ENCODE data around the gene TBX2.

DNA sequence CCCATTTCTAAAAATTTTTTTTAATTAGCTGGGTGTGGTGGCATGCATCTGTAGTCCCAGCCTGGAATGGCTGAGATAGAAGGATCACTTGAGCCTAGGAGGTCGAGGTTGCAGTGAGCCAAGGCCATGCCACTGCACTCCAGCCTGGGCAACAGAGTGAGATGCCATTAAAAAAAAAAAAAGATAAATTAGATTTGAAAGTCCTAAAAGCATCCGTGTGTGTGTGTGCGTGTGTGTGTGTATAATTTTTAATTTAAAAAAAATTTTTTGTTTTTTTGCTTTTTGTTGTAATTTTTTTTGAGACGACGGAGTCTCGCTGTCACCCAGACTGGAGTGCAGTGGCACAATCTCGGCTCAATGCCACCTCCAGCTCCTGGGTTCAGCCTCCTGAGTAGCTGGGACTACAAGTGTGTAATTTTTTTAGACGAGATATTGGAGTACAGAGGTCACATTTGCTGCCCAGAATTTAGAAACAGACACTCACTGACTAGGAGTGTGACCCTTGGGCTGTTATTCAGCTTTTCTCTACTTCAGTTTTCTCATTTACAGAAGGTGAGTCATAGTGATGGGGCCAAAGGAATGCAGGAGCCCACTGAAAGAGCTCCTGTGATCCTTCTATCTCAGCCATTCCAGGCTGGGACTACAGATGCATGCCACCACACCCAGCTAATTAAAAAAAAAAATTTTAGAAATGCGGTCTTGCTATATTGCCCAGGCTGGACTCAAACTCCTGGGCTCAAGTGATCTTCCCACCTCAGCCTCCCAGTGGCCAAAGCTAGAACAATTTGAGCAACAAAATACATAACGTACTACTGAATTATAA, 27.1 kb downstream of the TBX2 start:
- TF ChIP-seq CTCF (tag by site-specific recombination; IDR thresholded peaks at IDR 0.05) = no peak
- no peak for TF ChIP-seq ZNF274 (IDR thresholded peaks at IDR 0.05; ENCODE audit: low read length)
- TF ChIP-seq ZNF274 (tag by site-specific recombination; IDR thresholded peaks at IDR 0.05; ENCODE audit: borderline replicate concordance) = no peak
- TF ChIP-seq TCF7L2 (IDR thresholded peaks at IDR 0.05; ENCODE audit: borderline replicate concordance, low read depth, low read length) = no peak
- TF ChIP-seq SP2 (tag by site-specific recombination; IDR thresholded peaks at IDR 0.05) = no peak
- TF ChIP-seq YY1 (tag by site-specific recombination; IDR thresholded peaks at IDR 0.05) = no peak
